Gastrocnemius medialis (tissue), 4 donors: ENCODE data around the gene THBS1. TPM values are rescaled to one million over a fixed set of nuclear protein-coding genes. Genes with fewer than 3 reads are reported as not detected.

ENCODE experiments used
- ATAC-seq, 2 donors: fragments of 150-250 bp; one replicate each; pipeline ENCODE4 v1.9.1; 2016
- DNase-seq, 2 donors: peaks; one replicate each; pipeline ENCODE4 v3.0.0-alpha.2; 2019
- H3K27ac ChIP-seq, 4 donors: fragments of 200-600 bp; sonication (generic); 1 replicate in 1 of 4; 2 replicates in 3 of 4; pipeline ENCODE4 v1.5.1; 2016 to 2018; ENCODE audit warnings: mild to moderate bottlenecking in 2 of 4, moderate library complexity in 1 of 4
- H3K27me3 ChIP-seq, 3 donors: fragments of 200-600 bp; sonication (generic) in 2 of 3; 1 replicate in 1 of 3; 2 replicates in 2 of 3; pipeline versions ENCODE4 v1.5.1 to v1.6.0; 2016 to 2019; ENCODE audit warnings: mild to moderate bottlenecking in 1 of 3, moderate library complexity in 1 of 3
- H3K36me3 ChIP-seq, 2 donors: fragments of 200-600 bp; sonication (generic) in 1 of 2; one replicate each; pipeline ENCODE4 v1.5.1; 2017 to 2018
- H3K4me1 ChIP-seq, 2 donors: fragments of 200-600 bp; sonication (generic) in 1 of 2; one replicate each; pipeline ENCODE4 v1.5.1; 2016 to 2017; ENCODE audit warnings: mild to moderate bottlenecking in 2 of 2
- H3K4me3 ChIP-seq, 4 donors: fragments of 200-600 bp; sonication (generic) in 3 of 4; 1 replicate in 1 of 4; 2 replicates in 3 of 4; pipeline ENCODE4 v1.5.1; 2016 to 2019; ENCODE audit warnings: mild to moderate bottlenecking in 2 of 4
- H3K9me3 ChIP-seq, 3 donors: fragments of 200-600 bp; sonication (generic) in 2 of 3; 1 replicate in 1 of 3; 2 replicates in 2 of 3; pipeline ENCODE4 v1.5.1; 2016 to 2019
- POLR2A ChIP-seq, 2 donors: fragments of 450-650 bp; IDR thresholded peaks; one replicate each; pipeline ENCODE4 v1.6.1; 2017; ENCODE audit warnings: antibody characterized with exemption in 2 of 2, mild to moderate bottlenecking in 2 of 2, moderate library complexity in 2 of 2
- in situ Hi-C, 4 donors: fragments of 200-750 bp; cut with MboI; loops; one replicate each; pipeline versions ENCODE4 v1.15.0 to v1.8.0; 2017; ENCODE audit warnings: low sequenced_read_pairs in 4 of 4
- intact Hi-C: fragments of 100-400 bp; cut with DNase I; formaldehyde crosslinking; loops from one replicate; pipeline ENCODE4 v1.15.1; 2023; ENCODE audit warnings: low total_unique reads
- total RNA-seq, 4 donors: library from RNA; depleted of rRNA; stranded (reverse); fragments of >200 nt; gene quantifications; one replicate each; pipeline versions ENCODE4 v1.1.0 to v1.2.3, GENCODE V29; 2016
- TF ChIP-seq, protein P1 (sequence below), 5 experiments: fragments of 450-650 bp in 3 of 5; fragments of 200-600 bp in 2 of 5; sonication (generic) in 2 of 5; IDR thresholded peaks in 4 of 5; conservative IDR thresholded peaks in 1 of 5; 1 replicate in 4 of 5; 2 replicates in 1 of 5; pipeline ENCODE4 v1.5.1; 2016 to 2019; ENCODE audit warnings: antibody characterized with exemption in 5 of 5, mild to moderate bottlenecking in 3 of 5, moderate library complexity in 3 of 5

The THBS1 gene
- total RNA-seq, 4 donors from 2014 or later: 10.7 to 99.0 (median 44.6) TPM

DNA sequence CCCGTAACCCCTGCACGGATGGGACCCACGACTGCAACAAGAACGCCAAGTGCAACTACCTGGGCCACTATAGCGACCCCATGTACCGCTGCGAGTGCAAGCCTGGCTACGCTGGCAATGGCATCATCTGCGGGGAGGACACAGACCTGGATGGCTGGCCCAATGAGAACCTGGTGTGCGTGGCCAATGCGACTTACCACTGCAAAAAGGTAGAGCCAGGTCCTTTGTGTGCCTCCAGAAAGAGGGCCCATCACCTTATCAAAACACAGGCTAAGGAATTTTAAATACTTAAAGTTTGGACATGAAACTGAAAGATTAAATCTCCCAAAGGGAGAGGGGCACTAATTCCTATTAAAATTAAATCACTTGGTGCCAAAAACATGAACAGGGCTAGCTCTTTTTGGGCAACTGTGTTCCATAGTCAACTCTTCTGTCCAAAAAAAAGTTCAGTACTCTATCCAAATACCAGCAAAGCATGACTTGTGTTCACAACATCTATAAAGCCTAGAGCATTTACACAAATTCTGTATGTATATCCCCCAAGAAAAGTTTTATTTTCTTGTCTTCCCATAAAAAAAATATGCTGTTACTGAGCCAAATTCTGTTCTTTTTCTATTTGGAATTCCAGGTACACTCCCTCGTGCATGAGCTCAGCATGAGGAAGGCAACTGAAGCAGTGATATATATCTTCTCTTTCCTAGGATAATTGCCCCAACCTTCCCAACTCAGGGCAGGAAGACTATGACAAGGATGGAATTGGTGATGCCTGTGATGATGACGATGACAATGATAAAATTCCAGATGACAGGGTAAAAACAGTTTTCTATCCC, 9.2 kb downstream of the THBS1 start:
- no peak overlapping the region for H3K27ac ChIP-seq
- H3K4me3 ChIP-seq: no peak overlapping the region
- in situ Hi-C loops: loop anchor here in 2 of 4 donors (10.0 to 25.0 kb wide), 3 partner anchors 428 to 778 kb away; no protein-coding TSS in a partner anchor
- no peaks in the 10 kb centered on the region for H3K9me3 ChIP-seq
- ATAC-seq (no peak), DNase-seq (no peak)
- peaks cover 0 to 37% of the 10 kb centered on the region in 2 donors for H3K36me3 ChIP-seq
- TF ChIP-seq, protein P1, sequence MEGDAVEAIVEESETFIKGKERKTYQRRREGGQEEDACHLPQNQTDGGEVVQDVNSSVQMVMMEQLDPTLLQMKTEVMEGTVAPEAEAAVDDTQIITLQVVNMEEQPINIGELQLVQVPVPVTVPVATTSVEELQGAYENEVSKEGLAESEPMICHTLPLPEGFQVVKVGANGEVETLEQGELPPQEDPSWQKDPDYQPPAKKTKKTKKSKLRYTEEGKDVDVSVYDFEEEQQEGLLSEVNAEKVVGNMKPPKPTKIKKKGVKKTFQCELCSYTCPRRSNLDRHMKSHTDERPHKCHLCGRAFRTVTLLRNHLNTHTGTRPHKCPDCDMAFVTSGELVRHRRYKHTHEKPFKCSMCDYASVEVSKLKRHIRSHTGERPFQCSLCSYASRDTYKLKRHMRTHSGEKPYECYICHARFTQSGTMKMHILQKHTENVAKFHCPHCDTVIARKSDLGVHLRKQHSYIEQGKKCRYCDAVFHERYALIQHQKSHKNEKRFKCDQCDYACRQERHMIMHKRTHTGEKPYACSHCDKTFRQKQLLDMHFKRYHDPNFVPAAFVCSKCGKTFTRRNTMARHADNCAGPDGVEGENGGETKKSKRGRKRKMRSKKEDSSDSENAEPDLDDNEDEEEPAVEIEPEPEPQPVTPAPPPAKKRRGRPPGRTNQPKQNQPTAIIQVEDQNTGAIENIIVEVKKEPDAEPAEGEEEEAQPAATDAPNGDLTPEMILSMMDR (IDR thresholded peaks at IDR 0.05 in 4 of 5, conservative IDR thresholded peaks at IDR 0.05 in 1 of 5): no peak
- no peak for TF ChIP-seq POLR2A (IDR thresholded peaks at IDR 0.05)
- intact Hi-C loops: loop anchor here (10.0 kb wide), 1 partner anchor 165 kb away; no protein-coding TSS in a partner anchor
- H3K4me1 ChIP-seq: peaks cover 0 to 5% of the 10 kb centered on the region in 2 donors
- H3K27me3 ChIP-seq: no peaks in the 10 kb centered on the region

DNA sequence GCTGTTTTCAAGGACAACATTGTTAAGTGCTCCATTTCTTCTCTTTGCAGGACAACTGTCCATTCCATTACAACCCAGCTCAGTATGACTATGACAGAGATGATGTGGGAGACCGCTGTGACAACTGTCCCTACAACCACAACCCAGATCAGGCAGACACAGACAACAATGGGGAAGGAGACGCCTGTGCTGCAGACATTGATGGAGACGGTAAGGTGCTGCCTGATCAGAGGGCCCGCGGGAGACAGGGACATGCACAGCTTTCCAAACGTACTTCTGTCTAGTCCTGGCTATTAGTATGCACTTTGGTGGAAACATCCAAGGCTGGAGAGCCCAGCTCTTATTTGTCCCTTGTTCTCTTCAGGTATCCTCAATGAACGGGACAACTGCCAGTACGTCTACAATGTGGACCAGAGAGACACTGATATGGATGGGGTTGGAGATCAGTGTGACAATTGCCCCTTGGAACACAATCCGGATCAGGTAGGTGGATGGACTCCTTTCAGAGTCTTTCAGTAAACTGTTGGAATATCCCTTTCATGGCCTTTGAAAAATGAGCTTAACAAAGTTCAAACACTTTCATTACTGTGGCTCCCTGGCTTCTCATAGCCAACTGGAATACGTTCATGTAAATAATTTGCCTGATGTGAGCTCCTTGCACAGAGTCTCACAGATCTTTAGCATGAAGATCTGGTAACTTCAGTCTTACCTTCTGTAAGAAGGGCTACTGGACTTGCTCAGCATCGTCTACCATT, 10.4 kb downstream of the THBS1 start:
- no peak for TF ChIP-seq POLR2A (IDR thresholded peaks at IDR 0.05)
- TF ChIP-seq, protein P1 (IDR thresholded peaks at IDR 0.05 in 4 of 5, conservative IDR thresholded peaks at IDR 0.05 in 1 of 5): no peak
- DNase-seq (no peak), ATAC-seq (no peak)
- no peaks in the 10 kb centered on the region for H3K9me3 ChIP-seq
- H3K27ac ChIP-seq: no peak overlapping the region
- H3K36me3 ChIP-seq: peaks cover 0 to 35% of the 10 kb centered on the region in 2 donors
- no peaks in the 10 kb centered on the region for H3K4me1 ChIP-seq
- no peaks in the 10 kb centered on the region for H3K27me3 ChIP-seq
- H3K4me3 ChIP-seq: no peak overlapping the region
- in situ Hi-C loops: loop anchor here in 2 of 4 donors (25.0 kb wide), 2 partner anchors 429 to 779 kb away; no protein-coding TSS in a partner anchor
- intact Hi-C loops: no loop called here

DNA sequence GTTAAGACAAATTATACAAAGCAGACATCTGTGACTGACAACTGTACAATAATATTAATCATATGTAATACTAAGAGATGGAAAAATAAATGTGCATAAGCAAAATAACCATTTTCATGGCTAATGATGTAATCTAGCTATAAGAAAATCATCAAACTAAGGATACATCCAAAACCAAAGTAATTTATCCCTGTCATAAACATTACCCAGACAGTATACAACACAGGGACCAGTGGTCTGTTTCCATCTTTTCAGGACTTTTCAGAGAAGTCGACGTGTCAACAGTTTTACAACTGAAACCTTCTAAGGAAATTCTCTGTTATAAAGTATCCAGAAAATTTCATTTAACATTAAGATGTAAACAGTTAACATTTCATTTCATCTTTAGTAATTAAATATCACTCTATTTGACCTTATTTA, 11.0 kb downstream of the THBS1 start:
- no peaks in the 10 kb centered on the region for H3K9me3 ChIP-seq
- no peaks in the 10 kb centered on the region for H3K4me1 ChIP-seq
- DNase-seq (no peak), ATAC-seq (no peak)
- H3K4me3 ChIP-seq: no peak overlapping the region
- TF ChIP-seq POLR2A (IDR thresholded peaks at IDR 0.05): no peak
- TF ChIP-seq, protein P1 (IDR thresholded peaks at IDR 0.05 in 4 of 5, conservative IDR thresholded peaks at IDR 0.05 in 1 of 5): no peak
- H3K27me3 ChIP-seq: no peaks in the 10 kb centered on the region
- H3K27ac ChIP-seq: no peak overlapping the region
- in situ Hi-C loops: loop anchor here in 2 of 4 donors (25.0 kb wide), 2 partner anchors 430 to 780 kb away; no protein-coding TSS in a partner anchor
- intact Hi-C loops: no loop called here
- peaks cover 0 to 31% of the 10 kb centered on the region in 2 donors for H3K36me3 ChIP-seq

DNA sequence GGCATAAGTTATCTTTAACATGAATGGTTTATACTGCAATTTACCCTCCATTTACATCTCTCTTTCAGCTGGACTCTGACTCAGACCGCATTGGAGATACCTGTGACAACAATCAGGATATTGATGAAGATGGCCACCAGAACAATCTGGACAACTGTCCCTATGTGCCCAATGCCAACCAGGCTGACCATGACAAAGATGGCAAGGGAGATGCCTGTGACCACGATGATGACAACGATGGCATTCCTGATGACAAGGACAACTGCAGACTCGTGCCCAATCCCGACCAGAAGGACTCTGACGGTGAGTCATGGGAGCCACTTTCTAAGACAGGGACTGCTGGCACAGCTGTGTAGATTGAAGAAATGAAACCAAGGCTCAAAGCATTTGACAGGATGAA, 11.6 kb downstream of the THBS1 start:
- intact Hi-C loops (no loop called here), in situ Hi-C loops (loop anchor here in 2 of 4 donors (25.0 kb wide), 2 partner anchors 430 to 780 kb away; no protein-coding TSS in a partner anchor)
- Histone ChIP-seq H3K4me1 (no peaks in the 10 kb centered on the region), H3K27me3 (no peaks in the 10 kb centered on the region), H3K27ac (no peak overlapping the region), H3K36me3 (peaks cover 0 to 31% of the 10 kb centered on the region in 2 donors), H3K4me3 (no peak overlapping the region), H3K9me3 (no peaks in the 10 kb centered on the region)
- DNase-seq (no peak), ATAC-seq (no peak)
- TF ChIP-seq, protein P1 (IDR thresholded peaks at IDR 0.05 in 4 of 5, conservative IDR thresholded peaks at IDR 0.05 in 1 of 5): no peak
- no peak for TF ChIP-seq POLR2A (IDR thresholded peaks at IDR 0.05)
